Measurements from ENCODE around the gene PGP. TPM values are rescaled to one million over a fixed set of nuclear protein-coding genes. Genes with fewer than 3 reads are reported as not detected.

PGP gene
- total and polyA plus RNA-seq, 2 of the 4 experiments (the other 2 are of a cell fraction) = 4.1 to 9.4 TPM

- Histone ChIP-seq H4K91ac (ENCODE audit: insufficient read depth, low read depth, low read length) (no peak overlapping the region), H3K56ac (ENCODE audit: extremely low read depth, insufficient read depth, low read length) (no peak overlapping the region), H3K9me1 (ENCODE audit: insufficient read depth, low read length) (no peaks in the 10 kb centered on the region), H3K14ac (replicated peaks; ENCODE audit: low read depth, low read length) (no peak overlapping the region), H3K27ac (ENCODE audit: insufficient read depth, low read length) (no peak overlapping the region), H2BK120ac (ENCODE audit: low read depth, low read length) (no peak overlapping the region), H4K20me1 (ENCODE audit: insufficient read depth, low read length) (peaks cover 12% of the 10 kb centered on the region), H2AFZ (replicated peaks; ENCODE audit: low read length, poor library complexity) (peak overlapping the region; percentile 51), H4K8ac (ENCODE audit: low read depth in 2 of 2, low read length in 2 of 2) (no peak overlapping the region), H4K5ac (ENCODE audit: low read depth, low read length) (no peak overlapping the region), H3K9me3 (ENCODE audit: control insufficient read depth, insufficient read depth, low read length) (no peaks in the 10 kb centered on the region), H3K4me1 (ENCODE audit: control insufficient read depth, insufficient read depth, low read length) (peaks cover 7% of the 10 kb centered on the region), H3K79me1 (ENCODE audit: low read depth in 1 of 2, low read length in 2 of 2) (peaks cover 18 to 39% of the 10 kb centered on the region in 2 experiments), H3K4me3 (ENCODE audit: insufficient read depth, low read depth, low read length) (no peak overlapping the region), H3K9ac (ENCODE audit: low read depth, low read length) (no peak overlapping the region), H3K18ac (ENCODE audit: low read depth, low read length) (no peak overlapping the region), H3K4me2 (ENCODE audit: low read depth, low read length) (no peak overlapping the region), H2BK15ac (ENCODE audit: low read depth, low read length) (no peak overlapping the region), H3K4ac (ENCODE audit: low read depth, low read length) (no peak overlapping the region), H2AK5ac (ENCODE audit: low read depth, low read length) (no peak overlapping the region), H3K36me3 (ENCODE audit: control insufficient read depth, insufficient read depth, low read length) (peaks cover 25% of the 10 kb centered on the region), H3K23ac (ENCODE audit: low read depth, low read length) (no peak overlapping the region), H2AK9ac (replicated peaks; ENCODE audit: low read depth, low read length, poor library complexity) (no peak overlapping the region), H2BK5ac (ENCODE audit: low read depth, low read length, poor library complexity, severe bottlenecking) (no peak overlapping the region), H2BK20ac (ENCODE audit: low read depth, low read length) (no peak overlapping the region), H3K27me3 (ENCODE audit: control insufficient read depth, insufficient read depth, low read length) (no peaks in the 10 kb centered on the region)
- 84% methylated on average over 6 of the region's 11 CpGs; no CpG with 5 or more reads in 1 of the 2 experiments for WGBS, 2 experiments (ENCODE audit: extremely low coverage in 2 of 2, insufficient read length in 1 of 2)
- ChIA-PET POLR2A (ENCODE audit: unreplicated experiment) (no interaction called here), CTCF (no interaction called here)
- DNase-seq (no peak), ATAC-seq (ENCODE audit: low read depth) (no peak)
- intact Hi-C loops (cut with micrococcal nuclease) = no loop called here
- no TSS peak for BruUV-seq (replicated peaks)
- TF ChIP-seq SMC3 (IDR thresholded peaks at IDR 0.05; ENCODE audit: low read depth, low read length) = no peak
- no peak for TF ChIP-seq POLR2A (IDR thresholded peaks at IDR 0.05; ENCODE audit: low read depth, low read length)
- no peak for TF ChIP-seq USF2 (IDR thresholded peaks at IDR 0.05; ENCODE audit: low read depth, low read length)
- TF ChIP-seq MXI1 (IDR thresholded peaks at IDR 0.05; ENCODE audit: borderline replicate concordance, low read depth, low read length) = no peak
- TF ChIP-seq FOS (IDR thresholded peaks at IDR 0.05; ENCODE audit: low read depth, low read length) = no peak
- TF ChIP-seq CHD1 (IDR thresholded peaks at IDR 0.05; ENCODE audit: low read depth, low read length) = no peak
- no peak for TF ChIP-seq RCOR1 (IDR thresholded peaks at IDR 0.05; ENCODE audit: insufficient replicate concordance, low read length)
- TF ChIP-seq, protein P1, sequence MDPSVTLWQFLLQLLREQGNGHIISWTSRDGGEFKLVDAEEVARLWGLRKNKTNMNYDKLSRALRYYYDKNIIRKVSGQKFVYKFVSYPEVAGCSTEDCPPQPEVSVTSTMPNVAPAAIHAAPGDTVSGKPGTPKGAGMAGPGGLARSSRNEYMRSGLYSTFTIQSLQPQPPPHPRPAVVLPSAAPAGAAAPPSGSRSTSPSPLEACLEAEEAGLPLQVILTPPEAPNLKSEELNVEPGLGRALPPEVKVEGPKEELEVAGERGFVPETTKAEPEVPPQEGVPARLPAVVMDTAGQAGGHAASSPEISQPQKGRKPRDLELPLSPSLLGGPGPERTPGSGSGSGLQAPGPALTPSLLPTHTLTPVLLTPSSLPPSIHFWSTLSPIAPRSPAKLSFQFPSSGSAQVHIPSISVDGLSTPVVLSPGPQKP (IDR thresholded peaks at IDR 0.05; ENCODE audit: borderline replicate concordance, low read depth, low read length) = no peak
- TF ChIP-seq CEBPB (IDR thresholded peaks at IDR 0.05; ENCODE audit: low read depth, low read length) = no peak
- no peak for TF ChIP-seq NFE2L2 (IDR thresholded peaks at IDR 0.05; ENCODE audit: low read depth, low read length)
- no peak for TF ChIP-seq RFX5 (IDR thresholded peaks at IDR 0.05; ENCODE audit: low read depth, low read length)
- no peak for TF ChIP-seq RAD21 (IDR thresholded peaks at IDR 0.05; ENCODE audit: low read length)
- TF ChIP-seq CTCF (conservative IDR thresholded peaks at IDR 0.05; ENCODE audit: low read depth, low read length) = no peak
- TF ChIP-seq BHLHE40 (IDR thresholded peaks at IDR 0.05; ENCODE audit: low read depth, low read length) = no peak
- no peak for TF ChIP-seq MAFK (IDR thresholded peaks at IDR 0.05; ENCODE audit: low read depth, low read length)
- TF ChIP-seq MAZ (IDR thresholded peaks at IDR 0.05; ENCODE audit: borderline replicate concordance, low read depth, low read length) = no peak
- dilution Hi-C loops (cut with HindIII; ENCODE audit: low sequenced_read_pairs, unreplicated experiment) = no loop called here
- in situ Hi-C loops (cut with MboI; ENCODE audit: low sequenced_read_pairs) = no loop called here
Observed at GRCh38 chr16:2211923-2212347, 2.7 kb downstream of the PGP start.
